HG03159 (cell line): ENCODE data around the gene TRIM74.
A peak's percentile ranks its signal among the peaks of the same experiment; 100 is the strongest.
"Not testable (repeated sequence)": the region's sequence is repeated elsewhere in the genome, so short reads cannot be mapped to it uniquely, and the experiment has no call there.

Experiments used
- ATAC-seq: cut with Tn5 transposase; IDR thresholded peaks from one replicate; pipeline ENCODE4 v1.9.1; 2021; ENCODE audit warnings: mild to moderate bottlenecking, moderate library complexity; ENCODE audit not compliant: unreplicated experiment

The TRIM74 gene

GRCh38 chr7:72960029-72960428 lies 9.2 kb downstream of the TRIM74 start:
- ATAC-seq = not testable (repeated sequence)

- peak; percentile 88 for ATAC-seq
Measured at GRCh38 chr7:72954563-72955198, 14.6 kb downstream of the TRIM74 start.

- peak; percentile 53 for ATAC-seq
Measured at GRCh38 chr7:72953901-72954562, 15.2 kb downstream of the TRIM74 start.

GRCh38 chr7:72950432-72950831 lies 18.8 kb downstream of the TRIM74 start:
- ATAC-seq = not testable (repeated sequence)

- ATAC-seq = not testable (repeated sequence)
Measured at GRCh38 chr7:72949686-72950085, 19.6 kb downstream of the TRIM74 start.

GRCh38 chr7:72949276-72949675 lies 20.0 kb downstream of the TRIM74 start:
- ATAC-seq = not testable (repeated sequence)

- ATAC-seq = not testable (repeated sequence)
Measured at GRCh38 chr7:72948714-72949113, 20.6 kb downstream of the TRIM74 start.

- ATAC-seq = not testable (repeated sequence)
Measured at GRCh38 chr7:72946130-72946745, 23.0 kb downstream of the TRIM74 start.

GRCh38 chr7:72945597-72945996 lies 23.7 kb downstream of the TRIM74 start:
- not testable (repeated sequence) for ATAC-seq

- ATAC-seq = not testable (repeated sequence)
Measured at GRCh38 chr7:72944937-72945336, 24.3 kb downstream of the TRIM74 start.

GRCh38 chr7:72942956-72943355 lies 26.3 kb downstream of the TRIM74 start:
- ATAC-seq = not testable (repeated sequence)

GRCh38 chr7:72942022-72942705 lies 27.1 kb downstream of the TRIM74 start:
- not testable (repeated sequence) for ATAC-seq

GRCh38 chr7:72928216-72928615 lies 41.0 kb downstream of the TRIM74 start:
- not testable (repeated sequence) for ATAC-seq

GRCh38 chr7:72927791-72928190 lies 41.5 kb downstream of the TRIM74 start:
- not testable (repeated sequence) for ATAC-seq

GRCh38 chr7:72925546-72926120 lies 43.6 kb downstream of the TRIM74 start:
- no peak for ATAC-seq

- peak; percentile 84 for ATAC-seq
Measured at GRCh38 chr7:72924733-72925545, 44.3 kb downstream of the TRIM74 start, which contains the start of gene POM121. Gene POM121, plus strand, starts transcription at chr7:72925095. Its CDS starts 27 bp downstream, at chr7:72925122.

- ATAC-seq = peak; percentile 23
Measured at GRCh38 chr7:72924386-72924732, 44.9 kb downstream of the TRIM74 start.

- ATAC-seq = no peak
Measured at GRCh38 chr7:72919256-72919775, 50.0 kb downstream of the TRIM74 start.

GRCh38 chr7:72914756-72915525 lies 54.3 kb downstream of the TRIM74 start:
- ATAC-seq = peak; percentile 81
